GM21528 (cell line): ENCODE measurements around the gene OR2F2.

Experiments
- ATAC-seq: cut with Tn5 transposase; IDR thresholded peaks from one replicate; pipeline ENCODE4 v1.9.1; 2021; ENCODE audit warnings: mild to moderate bottlenecking, moderate library complexity; ENCODE audit not compliant: unreplicated experiment, low FRiP score

The OR2F2 gene, protein sequence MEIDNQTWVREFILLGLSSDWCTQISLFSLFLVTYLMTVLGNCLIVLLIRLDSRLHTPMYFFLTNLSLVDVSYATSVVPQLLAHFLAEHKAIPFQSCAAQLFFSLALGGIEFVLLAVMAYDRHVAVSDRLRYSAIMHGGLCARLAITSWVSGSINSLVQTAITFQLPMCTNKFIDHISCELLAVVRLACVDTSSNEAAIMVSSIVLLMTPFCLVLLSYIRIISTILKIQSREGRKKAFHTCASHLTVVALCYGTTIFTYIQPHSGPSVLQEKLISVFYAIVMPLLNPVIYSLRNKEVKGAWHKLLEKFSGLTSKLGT

DNA sequence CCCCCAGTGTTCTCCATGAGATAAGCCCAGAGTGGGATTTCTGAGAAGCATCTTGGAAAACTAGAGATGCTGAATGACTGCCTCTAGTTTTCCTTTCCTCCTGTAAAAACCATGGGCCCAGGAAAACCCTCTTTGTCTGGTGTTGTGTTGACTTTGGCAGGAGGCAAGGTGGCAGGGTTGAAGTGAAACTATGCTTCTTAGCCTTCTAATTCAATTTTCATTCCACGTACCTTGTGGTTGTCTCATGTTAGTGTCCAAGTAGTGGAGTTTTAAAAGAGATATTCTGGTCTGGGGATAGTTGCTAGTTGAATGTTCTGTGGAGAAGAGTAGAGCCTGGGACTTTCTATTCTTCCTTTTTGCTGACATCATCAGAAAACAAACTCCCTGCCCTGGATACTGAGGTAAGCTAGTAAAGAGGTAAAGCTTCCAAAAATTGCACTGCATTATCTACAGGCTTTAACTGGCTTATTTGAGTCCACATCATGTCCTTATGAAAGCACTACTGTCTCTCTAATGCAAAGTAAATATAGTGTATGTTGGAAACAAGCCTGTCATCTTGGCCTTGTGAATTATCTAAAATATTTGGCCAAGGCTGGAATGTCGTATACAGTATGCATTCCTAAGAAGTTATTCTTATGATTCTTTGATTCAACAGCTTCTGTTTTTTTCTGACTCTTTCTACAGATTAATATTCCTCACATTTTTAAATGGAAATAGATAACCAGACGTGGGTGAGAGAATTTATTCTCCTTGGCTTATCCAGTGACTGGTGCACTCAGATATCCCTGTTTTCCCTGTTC lies at the start of gene OR2F2:
TSS of gene OR2F2 (plus strand) at position 708 of the 800 bp plus-strand sequence. CDS start at position 708, 0 bp downstream.
- no peak for ATAC-seq

DNA sequence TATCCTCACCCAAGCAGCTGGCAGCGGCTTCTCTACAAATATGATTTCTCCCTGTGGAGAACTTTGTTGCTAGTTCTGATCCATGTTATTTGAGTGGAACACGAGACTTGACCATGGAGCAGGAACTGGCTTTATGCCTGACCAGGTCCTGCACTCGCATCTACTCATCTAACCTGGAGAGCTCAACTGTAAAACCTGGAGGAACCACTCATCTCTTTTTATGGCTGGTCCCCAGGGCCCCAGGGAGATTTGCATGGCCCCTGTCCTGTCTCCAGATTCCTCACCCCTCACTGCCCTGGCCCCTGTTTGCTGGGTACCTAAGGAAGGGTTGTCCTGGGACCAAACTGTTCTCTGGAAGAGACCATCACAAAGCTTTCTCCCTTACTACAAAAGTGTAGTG lies 49.1 kb upstream of the OR2F2 start:
- ATAC-seq: no peak

DNA sequence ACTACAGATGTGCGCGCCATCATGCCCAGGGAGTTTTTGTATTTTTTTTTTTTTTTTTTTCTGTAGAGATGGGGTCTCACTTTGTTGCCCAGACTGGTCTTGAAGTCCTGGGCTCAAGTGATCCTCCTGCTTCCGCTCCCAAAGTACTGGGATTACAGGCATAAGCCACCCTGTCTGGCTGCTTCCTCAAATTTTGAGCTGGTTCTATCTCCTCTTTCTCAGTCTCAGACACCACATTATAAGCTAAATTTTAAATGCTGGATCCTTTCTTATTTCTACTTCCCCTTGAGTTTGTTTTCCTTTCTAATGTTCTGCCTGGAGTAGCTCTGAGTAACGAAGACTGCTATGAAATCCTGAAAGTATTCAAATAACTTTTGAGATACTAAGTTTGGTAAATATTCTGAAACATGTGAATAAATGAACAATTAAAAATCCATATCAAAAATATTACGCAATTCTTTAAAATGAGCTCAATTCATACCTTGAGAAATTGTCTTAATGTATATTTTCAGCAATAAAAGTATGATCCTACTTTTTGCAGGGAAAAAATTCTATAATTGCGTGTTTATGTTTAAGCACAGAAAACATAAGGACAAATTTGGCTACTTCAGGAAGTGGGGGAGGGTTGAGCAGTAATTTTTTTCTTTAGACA lies 48.1 kb upstream of the OR2F2 start:
- ATAC-seq: no peak

DNA sequence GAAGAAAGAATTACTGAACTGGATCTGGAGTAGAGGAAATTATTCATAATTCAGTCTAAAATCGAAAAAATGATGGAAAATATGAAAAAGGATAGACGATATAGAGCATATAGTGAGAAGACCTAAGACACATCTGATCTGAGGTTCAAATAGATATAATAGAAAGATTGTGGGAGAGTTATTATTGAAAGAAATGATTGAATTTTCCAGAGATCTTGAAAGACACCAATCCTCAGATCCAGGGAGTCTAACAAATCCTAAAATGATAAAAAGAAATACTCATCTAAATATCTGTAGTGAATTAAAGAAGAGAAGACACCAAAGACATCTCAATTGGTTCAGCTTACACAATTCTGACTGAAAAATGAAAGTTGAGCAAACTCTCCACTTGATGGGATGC lies 46.0 kb upstream of the OR2F2 start:
- no peak for ATAC-seq

DNA sequence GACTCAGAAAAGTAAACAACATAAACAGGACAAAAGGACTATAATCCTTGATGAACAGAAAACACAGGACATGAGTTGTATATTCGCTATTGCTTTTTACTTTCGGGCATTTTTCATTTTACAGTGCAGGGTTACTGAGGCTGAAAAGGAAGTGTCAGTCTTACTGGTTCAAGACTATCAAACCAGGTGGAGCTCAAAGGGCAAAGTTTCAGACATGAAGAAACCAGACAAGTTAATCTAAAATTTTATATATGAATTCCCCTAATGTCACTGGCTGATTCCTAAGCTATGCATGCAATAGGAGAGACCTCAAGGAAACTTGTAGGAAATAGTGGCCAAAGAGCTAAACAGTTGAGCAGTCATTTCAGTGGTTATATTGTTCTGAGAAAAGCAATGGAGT lies 44.5 kb upstream of the OR2F2 start:
- no peak for ATAC-seq

DNA sequence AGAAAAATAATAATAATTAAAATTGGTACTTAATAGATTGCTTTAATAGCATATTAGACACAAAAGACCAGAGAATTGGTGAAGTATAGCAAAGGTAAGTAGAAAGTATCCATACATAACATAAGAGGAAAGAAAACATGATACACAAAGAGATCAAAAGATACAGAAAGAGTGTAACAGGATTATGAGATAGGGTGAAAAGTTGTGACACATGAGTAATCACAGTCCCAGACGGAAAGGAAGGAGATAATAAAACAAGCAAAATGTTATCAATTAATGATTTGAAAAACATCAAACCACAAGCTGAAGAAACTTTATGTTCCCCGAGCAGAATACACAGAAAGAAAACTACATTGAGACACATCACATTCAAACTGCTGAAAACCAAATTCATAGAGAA lies 43.6 kb upstream of the OR2F2 start:
- no peak for ATAC-seq

DNA sequence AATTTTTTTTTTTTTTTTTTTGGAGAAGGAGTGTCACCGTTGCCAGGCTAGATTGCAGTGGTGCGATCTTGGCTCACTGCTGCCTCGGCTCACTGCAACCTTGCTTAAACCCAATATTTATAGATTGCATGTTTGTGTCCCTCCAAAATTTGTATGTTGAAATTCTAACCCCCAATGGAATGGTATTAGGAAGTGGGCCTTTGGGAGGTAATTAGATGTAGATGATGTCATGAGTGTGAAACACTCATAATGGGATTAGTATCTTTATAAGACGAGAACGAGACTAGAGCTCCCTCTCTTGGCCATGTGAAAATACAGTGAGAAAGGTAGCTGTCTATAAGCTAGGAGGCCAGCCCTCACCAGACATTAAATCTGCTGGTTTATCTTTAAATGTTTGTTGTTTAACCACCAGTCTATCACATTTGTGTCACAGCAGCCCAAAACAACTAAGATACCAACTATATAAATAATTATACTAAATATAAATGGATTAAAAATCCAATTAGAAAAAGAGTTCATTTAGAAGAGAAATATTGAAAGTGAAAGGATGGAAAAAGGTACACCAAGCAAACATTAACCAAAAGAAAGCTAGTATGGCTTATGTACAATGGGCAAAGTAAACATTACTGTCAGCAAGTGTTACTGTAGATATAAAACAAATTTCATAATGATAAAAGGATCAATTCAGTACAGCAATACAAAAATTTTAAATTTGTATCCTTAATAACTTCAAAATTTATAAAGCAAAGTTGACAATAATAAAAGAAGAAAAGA lies 42.3 kb upstream of the OR2F2 start:
- ATAC-seq: peak; percentile 98

DNA sequence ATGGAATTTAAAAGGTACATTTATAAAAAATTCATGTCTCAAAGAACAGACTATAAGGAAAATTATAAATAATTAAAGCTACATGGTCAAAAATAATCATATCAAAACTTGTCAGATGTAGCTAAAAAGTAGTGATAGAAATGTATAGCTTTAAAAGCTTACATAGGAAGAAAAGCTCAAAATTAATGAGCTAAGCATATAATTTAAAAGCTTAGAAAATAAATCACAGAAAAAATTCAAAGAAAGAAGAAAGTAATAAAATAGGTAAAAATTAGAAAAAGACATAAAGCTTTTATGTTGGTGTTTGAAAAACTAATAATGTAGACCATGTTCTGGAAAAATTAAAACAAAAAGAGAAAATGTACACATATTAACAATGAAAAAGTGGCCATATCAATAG lies 38.4 kb upstream of the OR2F2 start:
- ATAC-seq: no peak

DNA sequence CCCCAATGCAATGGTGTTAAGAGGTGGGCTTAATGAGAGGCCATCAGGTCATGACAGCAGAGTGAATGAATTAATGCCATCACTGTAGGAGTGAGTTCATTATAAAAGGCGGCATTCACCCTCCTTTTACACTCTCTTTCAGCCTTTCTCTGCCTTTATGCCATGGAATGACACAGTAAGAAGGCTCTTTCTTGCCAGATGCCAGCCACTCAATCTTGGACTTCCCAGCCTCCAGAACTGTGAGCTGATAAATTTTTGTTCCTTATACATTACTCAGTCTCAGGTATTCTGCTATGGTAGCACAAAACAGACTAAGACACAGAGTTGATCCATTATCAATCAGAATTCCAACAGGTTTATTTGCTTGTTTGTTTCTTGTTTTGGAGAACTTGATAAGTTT lies 36.2 kb upstream of the OR2F2 start:
- no peak for ATAC-seq

DNA sequence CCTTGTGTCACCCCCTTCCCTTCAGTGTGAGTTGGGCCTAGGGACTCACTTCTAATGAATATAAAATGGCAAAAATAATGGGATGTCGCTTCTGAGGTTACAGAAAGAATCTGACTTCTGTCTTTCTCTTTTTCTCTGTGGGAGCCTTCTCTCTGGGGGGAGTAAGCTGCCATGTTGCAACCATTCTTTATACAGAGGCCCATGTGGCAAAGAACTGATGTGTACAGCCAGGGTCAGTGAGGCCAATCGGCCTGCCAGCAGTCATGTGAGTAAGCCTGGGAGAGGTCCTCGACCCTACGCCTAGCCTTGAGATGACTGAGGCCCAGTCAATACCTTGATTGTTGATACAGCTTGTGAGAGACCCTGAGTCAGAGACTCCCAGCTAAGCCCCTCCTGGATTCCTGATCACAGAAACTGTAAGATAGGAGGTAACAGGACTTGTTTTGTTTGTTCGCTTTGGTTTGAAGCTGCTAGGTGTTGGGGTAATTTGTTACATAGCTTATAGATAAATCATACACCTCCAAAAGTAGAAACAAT lies 34.7 kb upstream of the OR2F2 start:
- ATAC-seq: no peak

DNA sequence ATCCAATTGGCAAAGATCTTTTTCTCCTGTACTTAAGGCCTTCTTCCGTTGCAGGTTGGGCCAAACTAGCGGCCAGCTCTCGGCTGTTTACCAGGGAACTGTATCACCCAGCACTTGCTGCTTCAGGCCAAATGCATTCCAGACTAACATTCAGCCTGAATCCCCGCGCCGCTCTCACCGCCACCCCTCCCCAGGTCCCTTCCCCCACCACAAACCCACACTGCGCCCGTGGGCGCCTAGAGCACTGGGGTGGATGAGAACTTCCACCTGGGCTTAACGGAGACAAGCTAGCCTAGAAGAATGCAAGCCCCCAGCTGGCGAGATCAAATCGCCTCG lies 33.7 kb upstream of the OR2F2 start:
- ATAC-seq: no peak

DNA sequence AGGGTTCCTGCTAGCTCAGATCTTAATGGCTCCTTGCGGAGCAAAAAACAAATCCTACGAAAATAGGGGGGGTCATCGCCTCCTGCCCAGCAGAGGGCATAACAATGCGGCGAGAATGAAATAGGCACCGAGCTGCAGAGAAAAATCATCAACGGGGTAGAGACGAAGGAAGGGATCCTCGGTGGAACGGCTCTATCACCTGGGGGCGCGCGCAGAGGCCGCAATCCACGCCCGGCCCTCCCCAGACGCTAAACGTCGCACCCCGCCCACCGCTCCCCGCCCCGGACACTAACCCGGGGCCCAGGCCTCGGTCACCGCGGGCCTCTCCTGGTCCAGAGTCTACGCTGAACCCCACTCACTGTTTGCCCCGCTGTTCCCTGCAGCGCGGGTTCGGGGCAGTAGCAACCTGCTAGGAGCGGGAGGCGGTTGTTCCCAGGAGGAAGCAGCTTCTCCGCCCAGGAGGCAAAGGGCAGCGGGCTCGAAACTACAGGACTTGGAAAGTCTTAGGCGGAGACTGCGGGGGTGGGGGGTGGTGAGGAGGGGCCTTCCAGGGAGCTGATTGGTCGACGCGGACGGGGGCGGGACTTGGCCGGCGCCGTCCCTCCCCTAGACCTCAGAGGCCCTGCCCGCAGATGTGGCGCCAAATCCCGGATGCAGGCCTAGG lies 33.2 kb upstream of the OR2F2 start, which contains the start of gene TCAF1:
TSS of gene TCAF1 (minus strand) at position 509 of the 664 bp plus-strand sequence. CDS start 25,568 bp downstream, outside the sequence.
- peak; percentile 97 for ATAC-seq

DNA sequence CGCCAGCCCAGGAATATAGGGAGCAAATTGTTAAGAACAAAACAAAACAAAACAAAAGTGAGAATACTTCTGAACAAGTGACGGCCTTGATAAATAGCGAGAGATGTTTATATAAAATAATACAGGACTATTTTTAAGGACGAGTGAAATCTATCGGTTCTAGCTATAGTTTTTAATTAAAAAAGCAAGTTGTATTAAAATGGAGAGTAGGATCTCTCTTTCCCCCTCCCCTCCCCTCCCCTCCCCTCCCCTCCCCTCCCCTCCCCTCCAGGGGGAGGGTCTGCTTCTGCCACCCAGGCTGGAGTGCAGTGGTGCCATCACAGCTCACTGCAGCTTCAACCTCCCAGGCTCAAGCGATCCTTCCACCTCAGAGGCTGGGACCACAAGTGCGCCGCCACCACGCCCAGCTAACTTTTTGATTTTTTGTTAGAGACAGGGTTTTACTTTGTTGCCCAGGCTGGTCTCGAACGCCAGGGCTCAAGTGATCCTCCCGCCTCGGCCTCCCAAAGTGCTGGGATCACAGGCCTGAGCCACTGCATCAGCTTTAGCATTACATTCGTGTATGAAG lies 32.6 kb upstream of the OR2F2 start:
- no peak for ATAC-seq

DNA sequence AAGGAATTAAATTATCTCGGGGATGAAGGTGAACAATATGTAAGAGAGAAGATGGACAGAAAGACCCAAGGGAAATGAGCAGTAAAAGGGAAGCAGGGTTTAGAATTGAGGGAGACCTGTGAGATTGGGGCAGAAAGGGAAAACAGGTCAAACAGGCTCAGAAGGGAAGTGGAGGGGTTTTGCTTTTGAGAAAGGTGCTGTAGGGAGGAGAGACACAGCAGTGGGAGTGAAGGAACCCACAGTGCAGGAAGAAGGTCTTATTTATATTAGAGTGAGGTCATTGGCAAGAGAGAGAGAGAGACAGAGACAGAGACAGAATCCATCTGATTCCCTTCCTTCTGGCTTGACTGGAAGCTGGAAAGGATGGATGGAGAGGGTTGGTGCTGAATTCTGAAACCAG lies 29.5 kb upstream of the OR2F2 start:
- no peak for ATAC-seq

DNA sequence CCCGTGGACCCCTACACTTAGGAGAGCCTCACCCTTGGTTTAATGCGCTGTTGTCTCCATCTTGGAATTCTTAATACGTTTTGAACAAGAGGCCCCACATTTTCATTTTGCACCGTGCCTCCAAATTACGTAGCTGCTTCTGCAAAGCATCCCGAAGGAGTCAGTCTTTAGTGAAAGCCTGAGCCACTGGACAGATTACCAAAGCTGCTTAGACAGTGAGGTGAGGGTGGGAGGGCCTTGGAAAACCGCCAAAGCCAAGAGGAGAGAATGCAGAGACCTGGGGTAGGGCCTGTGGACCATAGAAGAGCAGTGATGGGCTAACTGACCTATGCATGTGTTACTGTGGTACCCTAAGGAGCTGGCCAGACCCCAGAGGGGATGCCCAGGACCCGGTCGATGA lies 28.9 kb upstream of the OR2F2 start:
- no peak for ATAC-seq

DNA sequence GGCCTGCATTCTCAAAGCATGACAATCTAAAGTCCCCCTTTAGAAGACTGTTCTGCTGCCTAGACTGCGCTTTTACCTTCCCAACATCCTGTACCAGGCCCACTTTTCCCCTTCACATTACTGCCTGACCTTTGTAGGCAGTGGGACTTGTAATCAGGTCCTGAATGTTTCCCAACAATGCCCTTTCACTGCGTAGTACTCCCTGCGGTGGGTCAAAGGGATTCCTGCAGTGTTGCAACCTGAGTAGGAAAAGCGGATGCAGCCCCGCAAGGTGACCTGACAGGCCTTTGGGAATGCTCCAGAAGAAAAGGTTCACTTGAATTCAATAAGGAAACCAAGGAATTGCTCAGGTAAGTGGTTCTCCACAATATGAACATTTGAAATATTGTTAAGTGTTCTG lies 28.1 kb upstream of the OR2F2 start:
- ATAC-seq: no peak

DNA sequence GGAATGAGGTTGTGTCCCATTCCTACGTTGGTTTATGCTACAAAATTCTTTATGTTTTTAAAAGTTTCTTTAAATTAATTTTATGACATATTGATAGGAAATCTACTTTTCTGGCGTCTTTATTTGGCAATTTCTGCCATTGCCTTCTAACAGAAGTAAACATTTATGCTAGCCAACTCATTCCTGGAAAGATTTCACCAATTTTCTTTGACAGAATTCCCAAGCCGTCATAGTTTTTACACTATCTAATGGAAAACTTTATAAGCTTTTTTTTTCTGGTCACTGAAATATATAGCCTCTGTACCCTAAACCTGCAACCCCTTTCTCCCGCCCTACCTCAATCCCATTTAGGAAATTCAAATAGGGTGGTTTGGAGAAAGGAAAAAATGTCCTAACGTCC lies 26.9 kb upstream of the OR2F2 start:
- ATAC-seq: no peak

DNA sequence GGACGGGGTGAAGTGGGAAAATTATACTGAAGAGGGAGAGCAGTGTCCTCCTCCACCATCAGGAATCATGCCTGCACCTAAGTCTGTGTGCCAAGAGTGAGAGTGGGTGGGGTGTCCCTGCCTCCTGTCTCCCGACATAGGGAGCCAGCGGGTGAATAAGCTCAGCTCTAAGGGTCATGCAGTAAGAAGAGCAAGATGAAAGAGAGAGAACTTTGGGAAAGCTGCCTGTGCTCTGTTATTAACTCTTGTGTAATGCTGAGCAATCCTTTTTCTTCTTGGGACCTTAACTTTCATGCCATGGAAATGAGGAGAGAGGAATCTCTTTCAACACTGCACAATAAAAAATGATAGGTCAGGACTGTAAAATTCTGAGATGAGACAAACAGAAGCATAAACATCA lies 25.2 kb upstream of the OR2F2 start:
- no peak for ATAC-seq

DNA sequence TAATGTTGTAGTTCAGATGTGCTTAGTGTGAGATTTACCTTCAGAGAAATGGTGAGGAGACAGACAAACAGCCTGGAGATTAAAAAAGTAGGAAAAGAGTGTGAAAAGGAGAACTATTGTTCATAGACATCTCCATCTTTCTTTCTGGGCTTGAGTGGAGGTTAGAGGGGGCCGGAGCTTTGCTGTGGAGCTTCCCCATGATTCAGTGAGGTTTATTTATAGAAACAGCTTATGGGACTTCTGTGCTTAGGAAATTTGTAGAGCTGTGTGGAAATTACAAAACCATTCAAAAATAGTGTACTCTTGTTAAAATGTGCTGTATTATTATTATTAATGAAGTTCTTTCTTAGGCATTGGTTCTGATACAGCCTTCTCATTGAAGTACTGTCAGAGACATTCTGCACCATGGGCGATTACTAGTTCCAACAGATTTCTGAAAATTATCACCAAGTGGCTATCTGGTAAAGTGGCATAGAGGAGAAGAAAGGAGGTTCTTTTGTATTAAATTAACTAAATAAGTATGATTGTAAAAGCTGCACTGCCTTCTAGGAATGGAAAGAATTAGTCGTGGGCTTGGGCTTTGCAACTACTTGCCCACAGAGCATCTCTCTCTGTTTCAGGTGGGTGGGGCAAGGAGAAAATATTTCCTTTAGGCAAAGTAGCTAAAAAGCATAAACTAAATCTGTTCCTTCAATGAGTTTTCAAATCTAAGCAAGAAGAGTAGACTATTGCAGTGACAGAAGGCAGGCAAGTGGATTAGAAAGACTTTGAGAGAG lies 24.4 kb upstream of the OR2F2 start:
- no peak for ATAC-seq
